Activated CD8-positive, alpha-beta memory T cell treated with anti-CD3 and anti-CD28 coated beads, Interleukin-2, amount 50 U/mL, for 24 hours (primary cell): ENCODE measurements around the gene DIO1.

Experiments
- DNase-seq: peaks from one replicate; pipeline ENCODE4 v3.0.0-alpha.2; 2020; ENCODE audit errors: extremely low read depth

Gene DIO1

GRCh38 chr1:53942127-53942957, 48.4 kb downstream of the DIO1 start:
- no peak for DNase-seq

- DNase-seq: no peak
These were observed 49.1 kb downstream of the DIO1 start for GRCh38 chr1:53943090-53943489.

DNA sequence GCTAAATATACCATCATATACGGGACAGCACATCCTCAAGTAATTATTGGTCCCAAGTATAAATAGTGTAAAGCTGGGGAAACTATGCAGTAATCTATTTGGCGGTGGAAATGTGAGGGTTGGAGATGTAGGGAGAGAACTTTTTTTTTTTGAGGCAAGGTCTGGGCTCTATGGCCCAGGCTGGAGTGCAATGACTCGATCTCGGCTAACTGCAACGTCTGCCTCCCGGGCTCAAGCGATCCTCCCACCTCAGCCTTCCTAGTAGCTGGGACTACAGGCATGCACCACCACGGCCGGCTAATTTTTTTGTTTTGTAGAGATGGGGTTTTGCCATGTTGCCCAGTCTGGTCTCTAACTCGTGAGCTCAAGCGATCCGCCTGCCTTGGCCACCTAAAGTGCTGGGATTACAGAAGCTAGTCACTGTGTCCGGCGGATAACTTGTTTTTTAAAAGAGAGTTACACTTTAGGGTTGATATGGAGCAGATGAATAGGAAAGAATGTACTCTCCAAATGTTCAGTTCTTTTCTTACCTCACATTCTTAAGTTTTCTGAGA, 49.6 kb downstream of the DIO1 start:
- no peak for DNase-seq

DNA sequence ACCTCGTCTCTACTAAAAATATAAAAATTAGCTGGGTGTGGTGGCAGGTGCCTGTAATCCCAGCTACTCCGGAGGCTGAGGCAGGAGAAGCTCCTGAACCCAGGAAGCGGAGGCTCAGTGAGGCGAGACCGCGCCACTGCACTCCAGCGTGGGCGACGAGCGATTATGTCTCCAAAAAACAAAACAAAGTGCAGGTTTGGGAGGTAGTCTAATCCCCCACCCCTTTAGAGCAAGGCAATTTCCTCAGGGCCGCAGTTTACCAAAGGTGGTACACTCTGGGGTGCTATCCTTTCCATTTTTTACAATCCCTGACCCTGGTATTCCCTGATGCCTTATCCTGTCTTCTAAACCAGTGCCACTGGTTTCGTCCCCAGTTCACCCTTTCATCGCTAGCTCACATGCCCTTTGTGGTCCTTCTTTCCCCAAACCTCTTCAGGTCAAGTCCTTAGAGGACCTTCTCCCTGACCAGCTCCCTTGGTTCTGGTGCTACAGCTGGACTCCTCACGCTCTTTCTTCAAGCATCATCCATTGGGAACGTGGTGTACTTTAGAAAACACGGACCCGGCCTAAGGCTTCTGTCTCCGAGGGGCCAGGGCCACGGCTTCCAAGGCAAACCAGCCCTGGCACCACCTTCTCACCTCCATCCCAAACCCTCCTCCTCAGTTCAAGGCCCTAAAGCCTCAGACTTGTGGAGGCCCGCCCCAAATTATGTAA, 50.6 kb downstream of the DIO1 start:
- DNase-seq: no peak

DNA sequence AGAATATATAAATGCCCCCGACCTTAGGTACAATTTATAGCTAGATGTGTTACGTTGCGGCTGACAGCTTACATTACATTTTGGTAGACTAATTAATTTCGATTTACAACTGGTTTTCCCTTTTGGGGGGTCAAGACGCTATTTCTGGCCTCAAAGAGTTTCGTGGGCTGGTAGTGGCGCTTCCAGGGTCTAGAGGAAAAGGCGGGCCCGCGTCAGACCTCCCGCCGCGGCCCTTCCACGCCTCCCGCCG, 51.1 kb downstream of the DIO1 start:
- no peak for DNase-seq

- DNase-seq: peak; percentile 96
These were observed 51.7 kb downstream of the DIO1 start, which contains the start of gene IFT25 for GRCh38 chr1:53945433-53946251. TSS of gene IFT25 (minus strand) at chr1:53945699. CDS start at chr1:53940082, 5,617 bp downstream.

GRCh38 chr1:53946252-53947171, 52.5 kb downstream of the DIO1 start, which contains the start of gene LRRC42:
TSS of gene LRRC42 (plus strand) at chr1:53946350. CDS start at chr1:53952000, 5,650 bp downstream.
- DNase-seq: no peak

DNA sequence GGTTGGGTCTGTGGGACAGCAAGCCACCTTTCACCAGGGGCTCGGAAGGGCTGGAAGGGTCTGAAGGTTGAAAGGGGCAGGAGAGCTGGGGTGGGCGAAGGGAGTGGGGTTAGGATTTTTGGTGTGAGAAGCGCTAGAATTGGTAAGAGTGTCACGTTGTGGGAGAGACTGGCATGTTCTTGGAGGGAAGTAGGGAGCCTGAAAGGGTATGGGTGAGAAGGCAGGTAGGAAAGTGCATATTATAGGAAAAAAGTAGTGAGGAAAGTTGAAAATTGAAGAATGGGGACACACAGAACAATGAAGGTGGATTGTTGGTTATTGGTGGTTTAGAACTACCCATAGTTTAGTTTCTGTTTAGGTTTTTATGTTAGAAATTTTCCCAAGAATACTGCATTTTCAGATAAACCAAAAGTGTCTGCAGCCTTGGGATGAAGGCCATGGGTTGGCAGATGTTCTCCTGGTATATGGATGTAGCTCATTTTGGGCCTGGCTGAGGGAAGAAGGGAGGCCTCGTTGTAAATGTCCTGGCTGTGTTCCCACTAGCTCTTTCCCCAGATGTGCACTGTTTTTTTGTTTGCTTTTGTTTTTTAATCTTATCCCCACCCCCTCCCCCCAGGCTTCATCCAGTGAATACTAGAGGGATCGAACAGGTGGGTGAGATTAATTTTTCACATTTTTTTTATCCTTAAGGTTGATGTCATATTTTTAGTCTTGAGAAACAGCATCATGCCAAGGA, 53.4 kb downstream of the DIO1 start:
- no peak for DNase-seq

- DNase-seq: no peak
These were observed 54.3 kb downstream of the DIO1 start for GRCh38 chr1:53948291-53948690.

- DNase-seq: no peak
These were observed 55.3 kb downstream of the DIO1 start for GRCh38 chr1:53949023-53949990.

GRCh38 chr1:53951697-53952096, 57.7 kb downstream of the DIO1 start:
- DNase-seq: no peak

- no peak for DNase-seq
These were observed 60.1 kb downstream of the DIO1 start for GRCh38 chr1:53954128-53954527.

DNA sequence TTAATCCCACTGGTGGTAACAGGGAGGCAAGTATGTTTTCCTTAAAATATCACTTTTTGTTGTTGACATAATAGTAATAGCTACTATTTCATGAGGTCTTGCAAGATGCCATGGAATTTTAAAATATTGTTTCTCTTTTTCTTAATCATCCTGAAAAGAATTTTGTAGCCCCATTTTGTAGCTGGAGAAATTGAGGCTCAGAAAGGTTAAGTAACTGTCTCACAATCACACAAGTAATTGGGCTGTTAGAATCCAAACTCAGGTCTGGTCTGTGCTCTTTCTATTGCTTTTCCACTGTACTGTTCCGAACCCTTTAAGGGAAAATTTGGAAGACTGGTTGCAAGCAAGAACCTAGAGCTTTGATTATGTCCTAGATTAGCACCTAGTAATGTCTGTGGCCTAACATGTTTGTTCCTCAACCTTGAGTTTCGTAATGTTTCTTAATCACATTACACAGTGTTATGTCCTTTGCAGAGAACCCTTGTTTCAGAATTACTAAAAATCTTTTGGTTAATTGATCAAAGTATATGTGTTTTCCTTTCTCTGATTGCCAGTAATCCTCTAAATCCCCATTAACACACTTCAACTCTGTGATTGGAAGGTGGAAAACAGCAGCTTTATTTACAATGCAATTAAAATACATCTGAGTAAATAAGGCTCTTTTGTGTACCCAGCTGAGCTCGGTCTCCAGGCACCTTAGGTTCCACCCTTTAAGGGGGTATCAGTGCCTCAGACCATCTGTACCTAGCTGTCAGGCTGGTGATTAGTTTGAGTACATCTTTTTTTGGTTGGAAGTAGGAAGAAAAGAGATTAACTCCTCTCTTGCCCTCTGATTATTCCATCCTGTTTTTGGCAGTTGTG, 62.6 kb downstream of the DIO1 start:
- no peak for DNase-seq

- no peak for DNase-seq
These were observed 63.3 kb downstream of the DIO1 start for GRCh38 chr1:53957194-53957818.

DNA sequence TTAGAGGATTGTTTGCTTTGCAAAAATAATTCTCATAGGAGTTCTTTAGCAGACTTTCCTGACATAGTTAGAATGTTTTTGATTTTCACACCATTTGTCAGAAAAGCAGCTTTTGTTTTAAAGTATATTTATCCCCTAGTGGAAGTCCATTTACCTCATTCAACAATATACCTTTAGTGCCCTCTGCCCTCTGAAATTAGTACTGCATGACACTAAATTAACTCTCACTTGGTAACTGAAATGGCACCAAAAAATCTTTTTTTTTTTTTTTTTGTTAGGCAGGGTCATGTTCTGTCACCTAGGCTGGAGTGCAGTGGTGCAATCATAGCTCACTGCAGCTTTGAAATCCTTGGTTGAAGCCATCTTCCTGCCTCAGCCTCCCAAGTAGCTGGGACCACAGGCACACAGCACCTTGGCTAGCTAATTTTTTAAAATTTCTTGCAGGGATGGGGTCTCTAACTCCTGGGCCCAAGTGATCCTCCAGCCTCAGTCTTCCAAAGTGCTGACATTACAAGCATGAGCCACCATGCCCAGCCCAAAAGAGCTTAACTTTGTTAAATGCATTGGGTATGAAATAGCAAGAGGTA, 65.8 kb downstream of the DIO1 start:
- no peak for DNase-seq
